Cardiac muscle cell (in vitro differentiated cells and primary cell): ENCODE results near the gene COPS4. TPM values are rescaled to one million over a fixed set of nuclear protein-coding genes. Genes with fewer than 3 reads are reported as not detected.

Source experiments
- DNase-seq, 2 donors: peaks; one replicate each; pipeline versions ENCODE4 v3.0.0 to v3.0.0-alpha.2; 2010 to 2017; ENCODE audit warnings: low read depth in 1 of 2, low spot score in 1 of 2
- H3K27ac ChIP-seq: fragments of 200-600 bp; sonication (generic); 2 replicates; pipeline ENCODE4 v1.5.1; 2016
- H3K27me3 ChIP-seq: fragments of 200-600 bp; sonication (generic); 2 replicates; pipeline ENCODE4 v1.6.0; 2016; ENCODE audit warnings: control low read depth
- H3K36me3 ChIP-seq: fragments of 200-600 bp; sonication (generic); 2 replicates; pipeline ENCODE4 v1.5.1; 2016; ENCODE audit warnings: control low read depth
- H3K4me1 ChIP-seq: fragments of 200-600 bp; sonication (generic); 2 replicates; pipeline ENCODE4 v1.8.1; 2017; ENCODE audit warnings: low read depth, mild to moderate bottlenecking, mixed run types
- H3K4me3 ChIP-seq: fragments of 200-600 bp; sonication (generic); 2 replicates; pipeline ENCODE4 v1.5.1; 2016; ENCODE audit warnings: mild to moderate bottlenecking
- H3K9me3 ChIP-seq: fragments of 200-600 bp; sonication (generic); 2 replicates; pipeline ENCODE4 v1.5.1; 2017; ENCODE audit warnings: low read depth, mild to moderate bottlenecking, control low read depth
- CTCF ChIP-seq: IDR thresholded peaks from 2 replicates; pipeline ENCODE4 v1.5.1; 2012; ENCODE audit warnings: low read depth, mild to moderate bottlenecking, low read length
- polyA plus RNA-seq: library from polyadenylated mRNA; unstranded; fragments of >200 nt; fragmentation: Nextera tagmentation; extraction: Ambion mirVana; gene quantifications from 2 replicates; pipeline ENCODE4 v1.2.1, GENCODE V29; 2016
- total RNA-seq: library from RNA; depleted of rRNA; stranded (reverse); fragments of >200 nt; gene quantifications from 2 replicates; pipeline ENCODE4 v1.2.3, GENCODE V29; 2016

Gene COPS4
- total and polyA plus RNA-seq, 2 experiments from 2014 or later, result 39.9 to 101 TPM

GRCh38 chr4:83115656-83116285, 80.8 kb downstream of the COPS4 start:
- Histone ChIP-seq H3K4me3 (no peak overlapping the region), H3K27me3 (no peaks in the 10 kb centered on the region), H3K4me1 (peaks cover 9% of the 10 kb centered on the region), H3K36me3 (no peaks in the 10 kb centered on the region), H3K27ac (no peak overlapping the region), H3K9me3 (no peaks in the 10 kb centered on the region)
- DNase-seq, result no peak
- no peak for TF ChIP-seq CTCF

GRCh38 chr4:83118869-83119268, 83.9 kb downstream of the COPS4 start:
- TF ChIP-seq CTCF, result no peak

DNA sequence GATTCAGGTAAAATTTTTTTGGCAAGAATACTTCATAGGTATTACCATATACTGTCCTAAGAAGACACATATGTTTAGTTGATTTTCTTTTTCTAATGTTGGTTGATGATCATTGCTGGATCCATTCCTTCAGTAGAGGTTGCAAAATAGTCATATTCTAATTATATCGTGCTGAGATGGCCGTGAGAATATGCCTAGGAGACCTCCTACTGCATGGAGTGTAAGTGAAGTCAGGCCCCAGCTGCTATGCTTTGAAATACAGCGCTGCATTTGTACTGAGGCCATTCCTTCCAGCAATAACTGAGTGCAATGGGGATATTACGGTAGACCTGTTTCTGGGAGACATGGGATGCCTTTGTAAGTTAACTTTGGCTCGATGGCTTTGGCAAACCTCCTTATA, 86.3 kb downstream of the COPS4 start:
- H3K27me3 ChIP-seq, result no peaks in the 10 kb centered on the region
- H3K27ac ChIP-seq, result no peak overlapping the region
- H3K4me1 ChIP-seq, result no peaks in the 10 kb centered on the region
- no peak overlapping the region for H3K4me3 ChIP-seq
- no peak for TF ChIP-seq CTCF
- no peaks in the 10 kb centered on the region for H3K9me3 ChIP-seq
- no peaks in the 10 kb centered on the region for H3K36me3 ChIP-seq
- DNase-seq, result no peak

More at GRCh38 chr4:83118869-83119268, 83.9 kb downstream of the COPS4 start:
- peaks cover 9% of the 10 kb centered on the region for H3K4me1 ChIP-seq
- DNase-seq, result no peak
- H3K27me3 ChIP-seq, result no peaks in the 10 kb centered on the region
- no peak overlapping the region for H3K4me3 ChIP-seq
- H3K27ac ChIP-seq, result no peak overlapping the region
- H3K36me3 ChIP-seq, result no peaks in the 10 kb centered on the region
- no peaks in the 10 kb centered on the region for H3K9me3 ChIP-seq

DNA sequence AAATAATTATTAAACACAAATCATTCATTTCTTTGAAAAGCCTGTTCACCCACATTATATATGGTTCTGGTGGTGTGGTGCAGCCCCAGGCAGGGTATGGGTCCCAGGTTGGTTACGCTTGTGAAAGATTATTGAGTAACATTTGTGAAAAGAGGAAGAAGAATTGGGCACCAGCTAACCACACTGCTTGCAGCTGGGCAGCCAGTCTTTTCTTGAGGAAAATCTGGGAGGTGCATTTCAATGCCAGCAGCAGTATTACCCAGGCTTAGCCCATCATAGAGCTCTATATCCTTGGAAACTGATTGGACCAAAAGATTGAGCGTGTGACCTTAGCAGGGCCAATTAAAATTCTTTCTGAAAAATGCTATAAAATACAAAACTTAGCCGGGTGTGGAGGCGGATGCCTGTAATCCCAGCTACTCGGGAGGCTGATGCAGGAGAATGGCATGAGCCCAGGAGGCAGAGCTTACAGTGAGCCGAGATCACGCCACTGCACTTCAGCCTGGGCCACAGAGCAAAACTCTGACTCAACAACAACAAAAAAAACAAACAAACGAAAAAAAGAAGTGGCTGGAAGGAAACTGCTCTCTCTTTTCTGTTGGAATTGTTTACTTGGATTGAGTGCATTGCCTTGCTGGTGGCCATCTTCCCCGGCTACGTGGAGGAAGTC, 89.3 kb downstream of the COPS4 start:
- no peak for TF ChIP-seq CTCF
- no peak for DNase-seq
- H3K4me3 ChIP-seq, result no peak overlapping the region
- no peaks in the 10 kb centered on the region for H3K4me1 ChIP-seq
- no peaks in the 10 kb centered on the region for H3K36me3 ChIP-seq
- H3K27me3 ChIP-seq, result no peaks in the 10 kb centered on the region
- H3K27ac ChIP-seq, result no peak overlapping the region
- no peaks in the 10 kb centered on the region for H3K9me3 ChIP-seq

Other genes with a start within 250 kb of the COPS4 start
- gene SCD5, start 236.4 kb upstream of the COPS4 start, total RNA-seq, result 4.7 and 7.4 TPM in 2 replicates
- gene SCD5, start 236.4 kb upstream of the COPS4 start, polyA plus RNA-seq, result 1.5 and 3.7 TPM in 2 replicates
- 159 and 252 TPM in 2 replicates for gene SEC31A, start 144.0 kb upstream of the COPS4 start, total RNA-seq
- 147 and 191 TPM in 2 replicates for gene SEC31A, start 144.0 kb upstream of the COPS4 start, polyA plus RNA-seq
- 11.9 and 23.8 TPM in 2 replicates for gene THAP9, start 134.4 kb upstream of the COPS4 start, total RNA-seq
- 4.4 and 13.5 TPM in 2 replicates for gene THAP9, start 134.4 kb upstream of the COPS4 start, polyA plus RNA-seq
- 8.7 and 9.2 TPM in 2 replicates for gene LIN54, start 24.4 kb upstream of the COPS4 start, total RNA-seq
- 4.5 and 4.8 TPM in 2 replicates for gene LIN54, start 24.4 kb upstream of the COPS4 start, polyA plus RNA-seq
- gene PLAC8, start 79.5 kb downstream of the COPS4 start, total RNA-seq, result not detected in 2 replicates
- gene PLAC8, start 79.5 kb downstream of the COPS4 start, polyA plus RNA-seq, result 0.21 and 1.9 TPM in 2 replicates
- 6.1 and 6.4 TPM in 2 replicates for gene COQ2, start 249.6 kb downstream of the COPS4 start, total RNA-seq
- gene COQ2, start 249.6 kb downstream of the COPS4 start, polyA plus RNA-seq, result 14.6 and 20.0 TPM in 2 replicates